ENCODE data around the gene ASL.

DNA sequence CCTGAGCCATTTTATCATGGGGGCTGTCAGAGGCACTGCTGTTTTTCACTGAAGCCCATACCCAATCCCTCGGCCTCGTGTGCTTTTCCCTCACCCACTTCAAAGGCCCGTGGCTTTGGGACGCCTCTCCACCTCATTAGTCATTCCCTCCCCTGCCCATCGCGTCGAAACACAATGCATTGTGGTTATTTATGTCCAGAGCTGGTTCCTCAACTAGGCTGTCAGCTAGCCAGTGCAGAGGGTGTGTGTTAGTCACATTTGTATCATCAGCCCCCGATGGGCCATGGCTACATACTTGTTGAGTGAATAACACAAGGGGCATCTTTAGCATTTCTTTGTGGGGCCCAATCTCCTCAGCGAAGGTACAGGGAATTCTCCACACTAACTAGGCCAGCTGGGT lies 35.2 kb downstream of the ASL start:
- TF ChIP-seq, protein P1, sequence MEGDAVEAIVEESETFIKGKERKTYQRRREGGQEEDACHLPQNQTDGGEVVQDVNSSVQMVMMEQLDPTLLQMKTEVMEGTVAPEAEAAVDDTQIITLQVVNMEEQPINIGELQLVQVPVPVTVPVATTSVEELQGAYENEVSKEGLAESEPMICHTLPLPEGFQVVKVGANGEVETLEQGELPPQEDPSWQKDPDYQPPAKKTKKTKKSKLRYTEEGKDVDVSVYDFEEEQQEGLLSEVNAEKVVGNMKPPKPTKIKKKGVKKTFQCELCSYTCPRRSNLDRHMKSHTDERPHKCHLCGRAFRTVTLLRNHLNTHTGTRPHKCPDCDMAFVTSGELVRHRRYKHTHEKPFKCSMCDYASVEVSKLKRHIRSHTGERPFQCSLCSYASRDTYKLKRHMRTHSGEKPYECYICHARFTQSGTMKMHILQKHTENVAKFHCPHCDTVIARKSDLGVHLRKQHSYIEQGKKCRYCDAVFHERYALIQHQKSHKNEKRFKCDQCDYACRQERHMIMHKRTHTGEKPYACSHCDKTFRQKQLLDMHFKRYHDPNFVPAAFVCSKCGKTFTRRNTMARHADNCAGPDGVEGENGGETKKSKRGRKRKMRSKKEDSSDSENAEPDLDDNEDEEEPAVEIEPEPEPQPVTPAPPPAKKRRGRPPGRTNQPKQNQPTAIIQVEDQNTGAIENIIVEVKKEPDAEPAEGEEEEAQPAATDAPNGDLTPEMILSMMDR (IDR thresholded peaks at IDR 0.05) = no peak
- TF ChIP-seq POLR2AphosphoS5 (IDR thresholded peaks at IDR 0.05) (no peak), POLR2A (IDR thresholded peaks at IDR 0.05) (no peak)

Data from prostate gland (tissue), 2 donors.